ENCODE data around the gene CALML4.

GRCh38 chr15:68224108-68224507 lies 19.0 kb upstream of the CALML4 start:
- no peak for TF ChIP-seq EZH2 (IDR thresholded peaks at IDR 0.05; ENCODE audit: insufficient read depth, poor library complexity, severe bottlenecking)
- TF ChIP-seq EZH2phosphoT487 (IDR thresholded peaks at IDR 0.05; ENCODE audit: insufficient read depth, low read depth), result no peak

Data from GM23248 (cell line).